ENCODE data around the gene RABGAP1L.

- TF ChIP-seq POLR2A (IDR thresholded peaks at IDR 0.05; ENCODE audit: low read depth, low read length), result peak; percentile 86
- TF ChIP-seq CTCF (IDR thresholded peaks at IDR 0.05 in 2 of 3, conservative IDR thresholded peaks at IDR 0.05 in 1 of 3; ENCODE audit: control insufficient read depth in 2 of 3, extremely low read depth in 1 of 3, insufficient read depth in 1 of 3, low read depth in 3 of 3, low read length in 3 of 3), result no peak
Observed at GRCh38 chr1:174999936-175000696, 840.8 kb downstream of the RABGAP1L start, which contains the start of gene CACYBP.

Measured in GM12878 (cell line).